Osteoblast (primary cell): ENCODE data around the gene UBE2F. TPM values are rescaled to one million over a fixed set of nuclear protein-coding genes. Genes with fewer than 3 reads are reported as not detected.

Source experiments
- DNase-seq: peaks from one replicate; pipeline ENCODE4 v3.0.0; 2011; ENCODE audit warnings: low spot score, mixed read lengths; ENCODE audit not compliant: insufficient read length; ENCODE audit errors: missing footprints
- H2AFZ ChIP-seq: 2 replicates; pipeline ENCODE4 v1.6.0; 2011; ENCODE audit warnings: mild to moderate bottlenecking, low read length
- H3K27ac ChIP-seq: 2 replicates; pipeline ENCODE4 v1.5.1; 2011; ENCODE audit warnings: mild to moderate bottlenecking, low read depth, low read length, moderate library complexity
- H3K27me3 ChIP-seq: 2 replicates; pipeline ENCODE4 v1.6.0; 2012; ENCODE audit warnings: mild to moderate bottlenecking, control low read depth, inconsistent platforms, low read length, moderate library complexity; ENCODE audit not compliant: insufficient read depth
- H3K36me3 ChIP-seq: 2 replicates; pipeline ENCODE4 v1.5.1; 2011; ENCODE audit warnings: mild to moderate bottlenecking, low read length, control low read depth, moderate library complexity; ENCODE audit not compliant: insufficient read depth
- H3K4me1 ChIP-seq: 2 replicates; pipeline ENCODE4 v1.5.1; 2011; ENCODE audit warnings: mild to moderate bottlenecking, low read length, control low read depth, moderate library complexity; ENCODE audit not compliant: insufficient read depth
- H3K4me2 ChIP-seq: 2 replicates; pipeline ENCODE4 v1.6.0; 2011; ENCODE audit warnings: mild to moderate bottlenecking, low read length; ENCODE audit not compliant: insufficient read depth
- H3K4me3 ChIP-seq: fragments of 200-600 bp; sonication (generic); 3 replicates; pipeline ENCODE4 v1.5.1; 2012; ENCODE audit warnings: mild to moderate bottlenecking, low read length, inconsistent platforms; ENCODE audit not compliant: insufficient read depth
- H3K79me2 ChIP-seq: 2 replicates; pipeline ENCODE4 v1.6.0; 2012; ENCODE audit warnings: mild to moderate bottlenecking, low read length, control low read depth, inconsistent platforms; ENCODE audit not compliant: insufficient read depth
- H3K9me3 ChIP-seq: 2 replicates; pipeline ENCODE4 v1.5.1; 2011; ENCODE audit warnings: low read depth, low read length, control low read depth
- H4K20me1 ChIP-seq: 2 replicates; pipeline ENCODE4 v1.6.0; 2012; ENCODE audit warnings: mild to moderate bottlenecking, low read length, control low read depth; ENCODE audit not compliant: insufficient read depth
- total RNA-seq: library from RNA; depleted of rRNA; stranded (reverse); fragments of >200 nt; gene quantifications from 2 replicates; pipeline ENCODE4 v1.2.3, GENCODE V29; 2012
- TF ChIP-seq, protein P1 (sequence below): IDR thresholded peaks from 2 replicates; pipeline ENCODE4 v1.5.1; 2011; ENCODE audit warnings: mild to moderate bottlenecking, low read depth, low read length, moderate library complexity; ENCODE audit errors: extremely low read depth

Gene UBE2F
- total RNA-seq, 1 donor, result 39.8 TPM

DNA sequence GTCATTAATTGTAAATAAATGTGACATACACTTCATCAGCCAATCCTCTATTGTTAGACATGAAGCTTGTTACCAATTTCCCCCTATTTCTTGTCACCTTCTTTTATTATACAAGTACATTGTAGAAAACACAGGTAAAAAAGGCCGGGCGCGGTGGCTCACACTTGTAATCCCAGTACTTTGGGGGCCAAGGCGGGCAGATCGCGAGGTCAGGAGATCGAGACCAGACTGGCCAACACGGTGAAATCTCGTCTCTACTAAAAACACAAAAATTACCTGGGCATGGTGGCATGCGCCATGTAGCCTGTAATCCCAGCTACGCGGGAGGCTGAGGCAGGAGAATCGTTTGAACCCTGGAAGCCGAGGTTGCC is 42.7 kb upstream of the UBE2F start:
- no peaks in the 10 kb centered on the region for H3K79me2 ChIP-seq
- peak overlapping the region; percentile 56 for H2AFZ ChIP-seq
- no peaks in the 10 kb centered on the region for H3K9me3 ChIP-seq
- TF ChIP-seq, protein P1, sequence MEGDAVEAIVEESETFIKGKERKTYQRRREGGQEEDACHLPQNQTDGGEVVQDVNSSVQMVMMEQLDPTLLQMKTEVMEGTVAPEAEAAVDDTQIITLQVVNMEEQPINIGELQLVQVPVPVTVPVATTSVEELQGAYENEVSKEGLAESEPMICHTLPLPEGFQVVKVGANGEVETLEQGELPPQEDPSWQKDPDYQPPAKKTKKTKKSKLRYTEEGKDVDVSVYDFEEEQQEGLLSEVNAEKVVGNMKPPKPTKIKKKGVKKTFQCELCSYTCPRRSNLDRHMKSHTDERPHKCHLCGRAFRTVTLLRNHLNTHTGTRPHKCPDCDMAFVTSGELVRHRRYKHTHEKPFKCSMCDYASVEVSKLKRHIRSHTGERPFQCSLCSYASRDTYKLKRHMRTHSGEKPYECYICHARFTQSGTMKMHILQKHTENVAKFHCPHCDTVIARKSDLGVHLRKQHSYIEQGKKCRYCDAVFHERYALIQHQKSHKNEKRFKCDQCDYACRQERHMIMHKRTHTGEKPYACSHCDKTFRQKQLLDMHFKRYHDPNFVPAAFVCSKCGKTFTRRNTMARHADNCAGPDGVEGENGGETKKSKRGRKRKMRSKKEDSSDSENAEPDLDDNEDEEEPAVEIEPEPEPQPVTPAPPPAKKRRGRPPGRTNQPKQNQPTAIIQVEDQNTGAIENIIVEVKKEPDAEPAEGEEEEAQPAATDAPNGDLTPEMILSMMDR, result no peak
- DNase-seq, result no peak
- H4K20me1 ChIP-seq, result no peaks in the 10 kb centered on the region
- no peaks in the 10 kb centered on the region for H3K27me3 ChIP-seq
- no peak overlapping the region for H3K4me3 ChIP-seq
- no peaks in the 10 kb centered on the region for H3K36me3 ChIP-seq
- H3K4me1 ChIP-seq, result peaks cover 4% of the 10 kb centered on the region
- H3K4me2 ChIP-seq, result no peak overlapping the region
- H3K27ac ChIP-seq, result no peak overlapping the region

DNA sequence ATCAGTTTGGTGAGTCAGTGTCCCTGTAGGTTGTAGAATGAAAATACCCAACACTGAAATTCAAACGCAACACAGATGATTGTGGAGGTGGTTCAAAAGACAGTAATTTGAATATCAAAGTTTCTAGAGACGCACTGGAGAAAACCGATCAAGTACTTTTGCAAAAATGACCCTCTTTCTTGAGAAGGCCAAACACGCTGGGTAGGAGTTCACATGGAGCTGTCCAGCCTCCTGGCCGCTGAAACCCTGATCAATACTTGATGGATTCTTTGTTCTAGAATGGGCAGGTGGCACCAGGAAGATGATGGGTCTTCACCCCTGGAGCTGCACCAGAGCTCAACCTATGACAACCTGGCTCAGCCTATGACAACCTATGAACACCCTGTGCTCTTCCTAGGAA is 39.7 kb upstream of the UBE2F start:
- Histone ChIP-seq H3K27ac (no peak overlapping the region), H3K9me3 (peaks cover 3% of the 10 kb centered on the region), H3K4me1 (peaks cover 10% of the 10 kb centered on the region), H3K4me3 (no peak overlapping the region), H2AFZ (no peak overlapping the region), H4K20me1 (no peaks in the 10 kb centered on the region), H3K79me2 (no peaks in the 10 kb centered on the region), H3K4me2 (no peak overlapping the region), H3K27me3 (no peaks in the 10 kb centered on the region), H3K36me3 (no peaks in the 10 kb centered on the region)
- TF ChIP-seq, protein P1, result no peak
- peak; percentile 29 for DNase-seq

DNA sequence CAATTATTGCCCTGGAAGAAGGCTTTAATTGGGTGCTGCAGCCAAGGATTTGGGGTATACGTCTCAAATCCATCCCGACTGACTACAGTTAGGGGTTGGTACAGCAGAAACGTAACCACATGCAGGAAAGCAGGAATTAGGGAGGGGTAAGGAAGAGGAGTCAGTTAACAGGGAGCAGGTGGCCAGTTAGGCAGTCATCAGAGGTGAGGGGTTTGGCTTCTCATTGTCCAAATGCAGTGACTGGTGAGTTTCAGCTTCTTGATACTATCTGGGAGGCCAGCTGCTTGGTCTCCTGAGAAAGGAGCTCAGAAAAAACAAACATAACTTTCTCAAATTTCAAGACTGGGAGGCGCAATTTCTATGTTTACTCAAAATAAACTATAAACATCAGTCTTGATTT is 38.8 kb upstream of the UBE2F start:
- Histone ChIP-seq H3K27ac (no peak overlapping the region), H4K20me1 (no peaks in the 10 kb centered on the region), H3K4me1 (peaks cover 10% of the 10 kb centered on the region), H3K27me3 (no peaks in the 10 kb centered on the region), H3K79me2 (no peaks in the 10 kb centered on the region), H3K36me3 (no peaks in the 10 kb centered on the region), H3K4me2 (no peak overlapping the region), H3K4me3 (no peak overlapping the region), H3K9me3 (peaks cover 3% of the 10 kb centered on the region), H2AFZ (no peak overlapping the region)
- TF ChIP-seq, protein P1, result no peak
- no peak for DNase-seq

DNA sequence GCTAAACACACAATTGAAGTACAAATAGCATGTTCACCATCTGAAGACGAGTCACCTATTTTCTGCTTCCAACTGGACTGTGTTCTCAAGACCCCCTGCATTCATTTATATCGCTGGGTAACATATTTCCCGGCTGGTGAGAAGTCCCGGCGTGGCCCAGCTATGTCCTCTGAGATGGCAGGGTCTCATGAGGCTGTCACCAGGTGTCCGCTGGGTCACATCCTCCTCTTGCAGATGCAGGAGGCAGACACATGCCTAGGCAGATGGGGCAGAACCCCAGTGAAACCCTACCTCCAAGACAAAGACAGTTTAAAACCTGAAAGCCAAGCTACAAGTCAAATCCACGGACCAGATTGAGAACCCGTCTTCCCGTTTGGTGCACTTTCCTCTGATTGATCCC is 36.8 kb upstream of the UBE2F start:
- Histone ChIP-seq H3K36me3 (no peaks in the 10 kb centered on the region), H3K9me3 (peaks cover 3% of the 10 kb centered on the region), H3K27me3 (no peaks in the 10 kb centered on the region), H2AFZ (no peak overlapping the region), H3K4me3 (no peak overlapping the region), H3K27ac (no peak overlapping the region), H3K4me1 (peaks cover 6% of the 10 kb centered on the region), H3K4me2 (no peak overlapping the region), H4K20me1 (no peaks in the 10 kb centered on the region), H3K79me2 (no peaks in the 10 kb centered on the region)
- no peak for DNase-seq
- TF ChIP-seq, protein P1, result no peak
